ENCODE results near the gene SKIL.
A peak's percentile ranks its signal among the peaks of the same experiment; 100 is the strongest.

SKIL gene

GRCh38 chr3:170372190-170372879 lies 14.8 kb downstream of the SKIL start:
- no peak for DNase-seq
- H3K4me3 ChIP-seq (ENCODE audit: low read depth, low read length) = no peak overlapping the region
- TF ChIP-seq CTCF (IDR thresholded peaks at IDR 0.05; ENCODE audit: low read depth, low read length, missing control alignments) = no peak
- H3K36me3 ChIP-seq (replicated peaks) = peaks cover 21% of the 10 kb centered on the region
- H3K27ac ChIP-seq = no peak overlapping the region
- no peaks in the 10 kb centered on the region for H3K27me3 ChIP-seq (replicated peaks)
- in situ Hi-C loops (cut with HindIII; ENCODE audit: low pct_ligation_motif_present, low sequenced_read_pairs) = no loop called here

GRCh38 chr3:170383567-170383966 lies 26.1 kb downstream of the SKIL start:
- in situ Hi-C loops (cut with HindIII; ENCODE audit: low pct_ligation_motif_present, low sequenced_read_pairs) = no loop called here
- DNase-seq = peak; percentile 59
- no peak overlapping the region for H3K4me3 ChIP-seq (ENCODE audit: low read depth, low read length)
- no peaks in the 10 kb centered on the region for H3K27me3 ChIP-seq (replicated peaks)
- H3K36me3 ChIP-seq (replicated peaks) = peaks cover 68% of the 10 kb centered on the region
- no peak for TF ChIP-seq CTCF (IDR thresholded peaks at IDR 0.05; ENCODE audit: low read depth, low read length, missing control alignments)
- no peak overlapping the region for H3K27ac ChIP-seq

- Histone ChIP-seq H3K27me3 (replicated peaks) (no peaks in the 10 kb centered on the region), H3K27ac (no peak overlapping the region), H3K4me3 (ENCODE audit: low read depth, low read length) (no peak overlapping the region), H3K36me3 (replicated peaks) (peaks cover 72% of the 10 kb centered on the region)
- no peak for DNase-seq
- TF ChIP-seq CTCF (IDR thresholded peaks at IDR 0.05; ENCODE audit: low read depth, low read length, missing control alignments) = no peak
- in situ Hi-C loops (cut with HindIII; ENCODE audit: low pct_ligation_motif_present, low sequenced_read_pairs) = no loop called here
Observed at GRCh38 chr3:170386468-170386867, 29.0 kb downstream of the SKIL start.

- no peak for DNase-seq
- no peak for TF ChIP-seq CTCF (IDR thresholded peaks at IDR 0.05; ENCODE audit: low read depth, low read length, missing control alignments)
- no peaks in the 10 kb centered on the region for H3K27me3 ChIP-seq (replicated peaks)
- no peak overlapping the region for H3K27ac ChIP-seq
- peaks cover 72% of the 10 kb centered on the region for H3K36me3 ChIP-seq (replicated peaks)
- in situ Hi-C loops (cut with HindIII; ENCODE audit: low pct_ligation_motif_present, low sequenced_read_pairs) = no loop called here
- H3K4me3 ChIP-seq (ENCODE audit: low read depth, low read length) = no peak overlapping the region
Observed at GRCh38 chr3:170387950-170388349, 30.4 kb downstream of the SKIL start.

- DNase-seq = no peak
- no peak overlapping the region for H3K27ac ChIP-seq
- H3K4me3 ChIP-seq (ENCODE audit: low read depth, low read length) = no peak overlapping the region
- H3K27me3 ChIP-seq (replicated peaks) = no peaks in the 10 kb centered on the region
- peaks cover 48% of the 10 kb centered on the region for H3K36me3 ChIP-seq (replicated peaks)
- in situ Hi-C loops (cut with HindIII; ENCODE audit: low pct_ligation_motif_present, low sequenced_read_pairs) = no loop called here
- TF ChIP-seq CTCF (IDR thresholded peaks at IDR 0.05; ENCODE audit: low read depth, low read length, missing control alignments) = no peak
Observed at GRCh38 chr3:170391108-170391507, 33.6 kb downstream of the SKIL start.

GRCh38 chr3:170397685-170398084 lies 40.2 kb downstream of the SKIL start:
- Histone ChIP-seq H3K27me3 (replicated peaks) (no peaks in the 10 kb centered on the region), H3K36me3 (replicated peaks) (peaks cover 21% of the 10 kb centered on the region), H3K4me3 (ENCODE audit: low read depth, low read length) (no peak overlapping the region), H3K27ac (no peak overlapping the region)
- in situ Hi-C loops (cut with HindIII; ENCODE audit: low pct_ligation_motif_present, low sequenced_read_pairs) = no loop called here
- no peak for TF ChIP-seq CTCF (IDR thresholded peaks at IDR 0.05; ENCODE audit: low read depth, low read length, missing control alignments)
- no peak for DNase-seq
